RPMI8226 (cell line): ENCODE results near the gene XAF1.
"Not testable (repeated sequence)": the region's sequence is repeated elsewhere in the genome, so short reads cannot be mapped to it uniquely, and the experiment has no call there.

Source experiments
- DNase-seq: peaks from one replicate; pipeline ENCODE4 v3.0.0-alpha.2; 2015

XAF1 gene

GRCh38 chr17:6755281-6755680, 565 bp upstream of the XAF1 start:
- DNase-seq, result no peak

DNA sequence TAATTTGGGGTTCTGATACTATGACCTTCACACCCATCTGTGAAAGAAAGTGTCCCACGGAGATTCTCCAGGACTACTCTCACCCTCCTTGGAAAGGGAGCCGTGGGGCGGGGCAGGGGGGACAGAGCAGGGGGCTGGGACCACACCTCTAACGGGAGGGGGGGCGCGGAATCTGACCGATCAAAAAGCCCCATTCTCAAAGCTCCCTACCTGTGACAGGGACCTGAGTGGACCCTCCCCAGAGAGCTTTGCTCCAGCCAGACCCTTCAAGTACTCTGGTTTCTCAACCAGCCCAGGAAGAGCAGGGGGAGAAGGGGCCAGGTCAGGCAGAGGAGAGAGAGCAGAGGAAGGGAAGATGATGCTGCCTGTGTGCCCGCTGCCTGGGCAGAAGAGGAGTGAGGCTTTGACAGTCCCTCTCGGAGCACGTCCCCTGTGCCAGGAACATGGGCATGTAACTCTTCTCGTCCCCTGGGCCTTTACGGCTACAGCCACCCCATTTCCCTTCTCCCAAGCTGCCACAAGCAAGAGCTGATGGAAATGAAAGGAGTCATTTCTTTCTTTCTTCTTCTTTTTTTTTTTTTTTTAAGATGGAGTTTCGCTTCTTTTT, 682 bp downstream of the XAF1 start:
- no peak for DNase-seq

DNA sequence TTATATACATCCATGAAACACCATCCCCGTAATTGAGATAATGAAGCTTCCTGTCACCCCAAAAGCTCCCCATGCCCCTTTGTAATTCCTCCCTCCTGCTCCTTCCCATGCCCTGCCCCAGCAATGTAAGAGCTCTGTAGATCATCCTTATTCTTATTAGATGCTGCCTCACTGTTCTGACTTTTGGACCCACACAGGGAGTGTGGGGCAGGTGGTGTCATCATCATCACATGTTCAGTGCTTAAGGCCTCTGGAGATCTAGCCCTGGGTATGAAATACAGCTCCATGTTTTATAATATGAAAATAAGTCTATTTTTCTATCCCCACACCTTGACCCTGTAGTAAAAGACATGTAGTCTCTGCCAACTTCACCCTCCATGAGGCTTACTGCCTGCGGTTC, 1.9 kb downstream of the XAF1 start:
- no peak for DNase-seq

- DNase-seq, result no peak
Measured at GRCh38 chr17:6761779-6762178, 5.9 kb downstream of the XAF1 start.

DNA sequence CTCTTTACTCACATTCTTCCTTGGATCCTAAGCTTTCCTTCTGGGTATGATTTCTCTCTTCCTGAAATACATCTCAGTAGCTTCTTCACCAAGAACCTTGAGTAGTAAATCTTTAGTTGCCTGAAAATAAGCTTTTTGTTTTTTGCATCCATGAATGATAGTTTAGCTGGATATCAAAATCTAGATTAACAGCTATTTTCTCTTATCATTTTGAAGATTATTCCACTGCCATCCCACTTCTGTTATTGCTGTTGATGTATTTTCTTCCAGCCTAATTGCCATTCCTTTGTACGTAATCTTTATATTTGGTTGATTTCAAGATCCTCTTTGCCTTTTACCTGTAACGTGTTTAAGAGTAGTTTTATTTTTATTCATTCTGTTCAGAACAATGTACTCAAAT, 12.6 kb downstream of the XAF1 start:
- DNase-seq, result no peak

DNA sequence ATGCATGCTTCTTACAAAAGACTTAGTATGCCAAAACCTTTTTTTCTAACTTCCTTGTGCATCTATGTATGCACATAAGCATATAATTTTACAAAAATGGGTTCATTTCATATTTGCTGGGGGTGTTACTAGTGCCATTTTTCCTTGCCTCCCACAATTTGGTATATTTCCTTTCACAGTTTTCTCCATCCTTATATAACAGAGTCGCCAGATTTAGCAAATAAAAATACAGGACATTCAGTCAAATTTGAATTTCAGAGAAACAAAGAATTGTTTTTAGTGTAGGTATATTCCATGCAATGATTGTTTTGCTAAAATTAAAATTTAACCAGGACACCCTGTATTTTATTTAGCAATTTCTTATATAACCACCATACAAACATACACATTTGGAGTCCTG, 16.2 kb downstream of the XAF1 start:
- no peak for DNase-seq

DNA sequence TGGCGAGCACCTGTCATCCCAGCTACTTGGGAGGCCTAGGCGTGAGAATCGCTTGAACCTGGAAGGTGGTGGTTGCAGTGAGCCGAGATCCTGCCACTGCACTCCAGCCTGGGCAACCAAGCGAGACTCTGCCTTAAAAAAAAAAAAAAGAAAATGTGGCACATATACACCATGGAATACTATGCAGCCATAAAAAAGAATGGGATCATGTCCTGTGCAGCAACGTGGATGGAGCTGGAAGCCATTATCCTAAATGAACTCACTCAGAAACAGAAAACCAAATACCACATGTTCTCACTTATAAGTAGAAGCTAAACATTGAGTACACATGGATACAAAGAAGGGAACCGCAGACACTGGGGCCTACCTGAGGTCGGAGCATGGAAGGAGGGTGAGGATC, 19.1 kb downstream of the XAF1 start:
- not testable (repeated sequence) for DNase-seq

GRCh38 chr17:6775871-6776405, 20.1 kb downstream of the XAF1 start, which contains the start of gene FBXO39:
Gene FBXO39 (plus strand): TSS chr17:6776215. CDS start chr17:6779869, 3,654 bp downstream.
- no peak for DNase-seq

GRCh38 chr17:6779411-6779810, 23.6 kb downstream of the XAF1 start:
- no peak for DNase-seq

DNA sequence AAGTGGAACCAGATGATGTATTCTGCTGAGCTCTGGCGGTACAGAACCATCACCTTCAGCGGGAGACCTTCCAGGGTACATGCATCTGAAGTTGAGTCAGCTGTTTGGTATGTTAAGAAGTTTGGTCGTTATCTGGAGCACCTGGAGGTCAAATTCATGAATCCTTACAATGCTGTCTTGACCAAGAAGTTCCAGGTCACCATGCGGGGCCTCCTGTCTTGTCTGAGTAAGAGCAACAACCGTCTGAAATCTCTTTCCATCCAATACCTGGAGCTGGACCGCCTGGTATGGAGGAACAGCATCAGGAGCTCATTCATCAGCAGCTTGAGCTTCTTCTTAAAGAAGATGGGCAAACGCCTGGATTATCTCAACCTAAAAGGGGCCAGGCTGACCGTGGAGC, 24.2 kb downstream of the XAF1 start:
- DNase-seq, result no peak

DNA sequence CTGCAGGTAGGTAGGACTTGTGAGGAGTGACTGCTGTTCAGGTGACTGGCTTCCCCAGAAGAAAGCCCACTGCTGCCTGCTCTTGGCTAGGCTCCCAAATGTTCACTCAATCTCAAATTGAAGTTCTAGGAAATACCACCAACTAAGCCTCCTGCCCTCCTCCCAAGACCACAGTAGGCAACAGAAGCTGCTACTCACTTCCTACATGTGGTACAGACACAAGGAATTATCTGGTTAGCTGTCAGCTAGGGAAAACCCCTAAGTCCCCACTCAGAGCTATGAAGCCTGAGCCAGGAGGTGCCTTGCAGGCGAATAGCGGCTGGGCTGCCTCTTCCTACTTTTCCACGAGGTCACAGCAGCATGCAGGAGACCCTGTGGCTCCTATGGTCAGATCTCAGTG, 25.0 kb downstream of the XAF1 start:
- DNase-seq, result no peak

- DNase-seq, result no peak
Measured at GRCh38 chr17:6782244-6782643, 26.4 kb downstream of the XAF1 start.

- no peak for DNase-seq
Measured at GRCh38 chr17:6786618-6787017, 30.8 kb downstream of the XAF1 start.

DNA sequence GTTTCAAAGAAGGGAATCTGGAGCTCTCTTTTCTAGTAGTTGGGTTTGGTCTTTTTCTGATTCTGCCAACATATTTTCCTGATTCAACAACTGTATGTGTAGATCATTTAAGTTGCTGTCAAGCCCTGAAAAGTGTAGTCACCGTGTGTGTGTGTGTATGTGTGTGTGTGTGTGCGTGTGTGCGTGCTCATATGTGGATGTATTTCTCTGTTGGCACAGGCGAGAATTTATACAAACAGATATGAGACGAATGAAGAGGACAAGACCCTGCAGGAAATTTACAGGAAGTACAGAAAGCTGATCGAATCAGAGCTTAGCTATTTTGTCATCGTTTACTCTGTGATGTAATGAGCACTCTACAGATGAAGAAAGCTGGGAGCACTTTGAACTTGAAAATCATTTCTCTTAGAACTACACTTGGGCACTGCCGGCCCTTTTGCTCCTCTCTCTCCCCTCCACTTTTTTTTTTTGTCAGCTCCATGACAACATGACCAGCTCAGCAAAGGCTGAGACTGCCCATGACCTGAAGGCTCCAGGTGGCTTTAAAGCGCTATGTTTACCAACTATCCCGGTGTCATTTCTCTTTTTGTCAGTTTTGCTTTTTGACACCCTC, 31.3 kb downstream of the XAF1 start:
- peak; percentile 46 for DNase-seq

- DNase-seq, result no peak
Measured at GRCh38 chr17:6789146-6789545, 33.3 kb downstream of the XAF1 start.

- DNase-seq, result no peak
Measured at GRCh38 chr17:6793748-6794493, 38.1 kb downstream of the XAF1 start.

DNA sequence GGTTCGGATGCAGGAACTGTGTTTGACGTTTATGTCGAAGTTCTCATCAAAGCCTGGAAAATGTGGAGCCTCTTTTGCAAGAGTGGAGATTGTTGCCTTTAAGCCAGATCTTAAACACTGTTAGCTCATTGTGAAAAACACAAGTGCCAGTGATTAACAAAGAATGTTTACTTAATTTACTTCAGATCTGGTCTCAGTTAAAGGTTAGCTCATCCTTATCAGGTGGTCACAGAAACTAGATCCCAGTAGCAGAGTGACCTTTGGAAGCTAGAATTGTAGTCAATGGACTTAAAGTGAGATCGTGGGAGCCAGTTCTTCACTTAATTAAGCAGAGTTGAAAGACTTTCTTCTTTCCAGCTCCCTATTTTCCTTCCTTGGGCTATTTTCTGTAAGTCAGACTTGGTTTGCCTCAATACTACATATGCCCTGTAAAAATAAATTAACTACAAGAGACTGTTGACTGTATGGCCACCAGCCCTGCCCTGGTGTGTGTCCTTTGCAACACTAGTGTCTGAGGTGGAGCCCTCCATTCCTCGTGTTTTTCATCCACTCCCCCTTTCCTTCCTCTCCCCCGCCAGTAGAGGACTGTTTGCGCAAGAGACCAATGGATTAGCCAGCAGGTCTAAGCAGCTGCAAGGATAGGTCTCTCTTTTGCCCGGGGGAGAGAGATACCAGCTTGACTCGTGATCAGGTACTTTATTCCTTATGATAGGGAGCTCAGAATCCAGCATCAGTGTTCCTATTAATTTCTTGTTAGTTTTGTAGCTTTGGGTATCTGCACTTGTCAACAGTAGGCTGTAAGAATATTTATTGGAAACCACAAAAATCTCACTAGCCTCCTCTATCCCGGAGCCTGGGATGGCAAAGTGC, 40.4 kb downstream of the XAF1 start:
- DNase-seq, result no peak

- no peak for DNase-seq
Measured at GRCh38 chr17:6796887-6797490, 41.1 kb downstream of the XAF1 start.

GRCh38 chr17:6797718-6798351, 42.0 kb downstream of the XAF1 start:
- DNase-seq, result no peak

- no peak for DNase-seq
Measured at GRCh38 chr17:6799738-6800137, 43.9 kb downstream of the XAF1 start.

- no peak for DNase-seq
Measured at GRCh38 chr17:6800422-6801027, 44.7 kb downstream of the XAF1 start.

DNA sequence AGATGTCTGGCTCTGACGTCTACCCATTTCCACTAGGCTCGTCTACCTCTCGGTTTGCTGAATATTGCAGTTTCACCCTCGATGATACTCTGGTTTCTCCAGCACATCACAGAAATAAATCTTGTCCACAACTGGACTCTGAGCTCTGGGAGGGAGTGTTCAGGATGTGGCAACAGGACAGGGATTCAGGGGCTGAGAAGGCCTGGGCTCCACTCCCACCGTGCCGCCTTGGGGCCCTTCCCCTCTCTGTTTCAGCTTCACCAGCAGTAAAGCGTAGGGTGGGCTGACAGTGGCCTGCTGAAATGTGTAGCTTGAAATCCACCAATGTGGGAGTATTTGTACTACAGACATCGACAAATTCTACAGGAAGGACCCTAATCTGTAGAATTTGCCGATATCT, 55.7 kb downstream of the XAF1 start:
- DNase-seq, result no peak
